IMR-90 (cell line): ENCODE measurements around the gene CAPSL. TPM values are rescaled to one million over a fixed set of nuclear protein-coding genes. Genes with fewer than 3 reads are reported as not detected.
A peak's percentile ranks its signal among the peaks of the same experiment; 100 is the strongest.

Source experiments
- ATAC-seq: fragments of 200-7000 bp; cut with Tn5 transposase; 2 replicates; pipeline ENCODE4 v1.9.1; 2020; ENCODE audit warnings: low read depth, mild to moderate bottlenecking, moderate library complexity
- BruUV-seq: library from RNA; stranded (reverse); fragments of 400-500 nt; replicated peaks from 2 replicates; lab custom pipeline; 2021; lab: Mats Ljungman, UMichigan
- CTCF ChIA-PET: fragments of 300-600 bp; formaldehyde crosslinking; extraction: SDS; loops from one replicate; lab custom pipeline; 2021; ENCODE audit warnings: antibody characterized with exemption; lab: Yijun Ruan, JAX
- POLR2A ChIA-PET: fragments of 300-600 bp; sonication (Branson Sonifier 250); formaldehyde crosslinking; loops from one replicate; lab custom pipeline; 2022; ENCODE audit warnings: antibody characterized with exemption; ENCODE audit not compliant: unreplicated experiment; lab: Charles Lee
- DNase-seq: peaks from one replicate; pipeline ENCODE4 v3.0.0; 2013
- H2AFZ ChIP-seq: replicated peaks from 2 replicates; pipeline ENCODE3; 2013; ENCODE audit warnings: low read length, mild to moderate bottlenecking; ENCODE audit not compliant: poor library complexity
- H2AK5ac ChIP-seq: 2 replicates; pipeline ENCODE4 v1.6.1; 2013; ENCODE audit warnings: low read depth, low read length, inconsistent platforms
- H2AK9ac ChIP-seq: replicated peaks from 2 replicates; pipeline ENCODE3; 2013; ENCODE audit warnings: mild to moderate bottlenecking, low read depth, low read length, moderate library complexity; ENCODE audit not compliant: poor library complexity
- H2BK120ac ChIP-seq: 2 replicates; pipeline ENCODE4 v1.6.1; 2013; ENCODE audit warnings: low read depth, low read length, inconsistent platforms
- H2BK15ac ChIP-seq: 3 replicates; pipeline ENCODE4 v1.6.1; 2013; ENCODE audit warnings: low read depth, low read length, inconsistent platforms
- H2BK20ac ChIP-seq: 2 replicates; pipeline ENCODE4 v1.6.1; 2013; ENCODE audit warnings: low read depth, mild to moderate bottlenecking, inconsistent platforms, low read length, moderate library complexity
- H2BK5ac ChIP-seq: 2 replicates; pipeline ENCODE4 v1.6.1; 2013; ENCODE audit warnings: mild to moderate bottlenecking, low read depth, low read length, inconsistent platforms; ENCODE audit not compliant: poor library complexity, severe bottlenecking
- H3K14ac ChIP-seq: replicated peaks from 2 replicates; pipeline ENCODE4 v1.6.1; 2013; ENCODE audit warnings: low read depth, low read length, inconsistent platforms
- H3K18ac ChIP-seq: 2 replicates; pipeline ENCODE4 v1.6.1; 2013; ENCODE audit warnings: low read depth, low read length, control low read depth
- H3K23ac ChIP-seq: 2 replicates; pipeline ENCODE4 v1.6.1; 2013; ENCODE audit warnings: low read depth, low read length, inconsistent platforms
- H3K27ac ChIP-seq: 2 replicates; pipeline ENCODE4 v1.5.1; 2013; ENCODE audit warnings: mild to moderate bottlenecking, control low read depth, low read length; ENCODE audit not compliant: insufficient read depth
- H3K27me3 ChIP-seq: 2 replicates; pipeline ENCODE4 v1.6.1; 2013; ENCODE audit warnings: low read length; ENCODE audit not compliant: control insufficient read depth, insufficient read depth
- H3K36me3 ChIP-seq: 2 replicates; pipeline ENCODE4 v1.6.1; 2013; ENCODE audit warnings: low read length, mixed read lengths; ENCODE audit not compliant: control insufficient read depth, insufficient read depth
- H3K4ac ChIP-seq: 2 replicates; pipeline ENCODE4 v1.6.1; 2013; ENCODE audit warnings: low read depth, low read length, inconsistent platforms
- H3K4me1 ChIP-seq: 2 replicates; pipeline ENCODE4 v1.6.1; 2013; ENCODE audit warnings: low read length, mixed read lengths; ENCODE audit not compliant: control insufficient read depth, insufficient read depth
- H3K4me2 ChIP-seq: 2 replicates; pipeline ENCODE4 v1.6.1; 2013; ENCODE audit warnings: low read depth, mild to moderate bottlenecking, control low read depth, low read length, moderate library complexity
- H3K4me3 ChIP-seq: 2 replicates; pipeline ENCODE4 v1.5.1; 2013; ENCODE audit warnings: low read depth, mild to moderate bottlenecking, control low read depth, low read length, moderate library complexity; ENCODE audit not compliant: insufficient read depth
- H3K56ac ChIP-seq: 2 replicates; pipeline ENCODE4 v1.6.1; 2013; ENCODE audit warnings: low read length, inconsistent platforms; ENCODE audit not compliant: insufficient read depth; ENCODE audit errors: extremely low read depth
- H3K79me1 ChIP-seq, 2 experiments: 2 replicates each; pipeline ENCODE4 v1.6.1; 2013; ENCODE audit warnings: low read length in 2 of 2, inconsistent platforms in 1 of 2, low read depth in 1 of 2
- H3K9ac ChIP-seq: 2 replicates; pipeline ENCODE4 v1.6.1; 2013; ENCODE audit warnings: low read depth, low read length, control low read depth
- H3K9me1 ChIP-seq: 2 replicates; pipeline ENCODE4 v1.6.1; 2013; ENCODE audit warnings: low read length, inconsistent platforms; ENCODE audit not compliant: insufficient read depth
- H3K9me3 ChIP-seq: 2 replicates; pipeline ENCODE4 v1.6.1; 2013; ENCODE audit warnings: low read length; ENCODE audit not compliant: control insufficient read depth, insufficient read depth
- H4K20me1 ChIP-seq: 2 replicates; pipeline ENCODE4 v1.6.1; 2013; ENCODE audit warnings: low read length, inconsistent platforms; ENCODE audit not compliant: insufficient read depth
- H4K5ac ChIP-seq: 2 replicates; pipeline ENCODE4 v1.6.1; 2013; ENCODE audit warnings: mild to moderate bottlenecking, low read depth, low read length, control low read depth
- H4K8ac ChIP-seq, 2 experiments: 2 replicates each; pipeline ENCODE4 v1.6.1; 2013; ENCODE audit warnings: low read depth in 2 of 2, low read length in 2 of 2, control low read depth in 1 of 2, inconsistent platforms in 1 of 2
- H4K91ac ChIP-seq: 2 replicates; pipeline ENCODE4 v1.6.1; 2013; ENCODE audit warnings: low read depth, low read length, inconsistent platforms; ENCODE audit not compliant: insufficient read depth
- BHLHE40 ChIP-seq: fragments of 150-350 bp; IDR thresholded peaks from 2 replicates; pipeline ENCODE4 v1.6.1; 2016; ENCODE audit warnings: mild to moderate bottlenecking, low read depth, low read length
- CEBPB ChIP-seq: IDR thresholded peaks from 2 replicates; pipeline ENCODE4 v1.6.1; 2012; ENCODE audit warnings: low read depth, low read length, improper control_type of control experiment
- CHD1 ChIP-seq: IDR thresholded peaks from 2 replicates; pipeline ENCODE4 v1.6.1; 2012; ENCODE audit warnings: low read depth, low read length, improper control_type of control experiment
- FOS ChIP-seq: fragments of 150-350 bp; IDR thresholded peaks from 2 replicates; pipeline ENCODE4 v1.6.1; 2016; ENCODE audit warnings: low read depth, low read length
- MAFK ChIP-seq: IDR thresholded peaks from 2 replicates; pipeline ENCODE4 v1.6.1; 2012; ENCODE audit warnings: low read depth, low read length, improper control_type of control experiment
- RAD21 ChIP-seq: IDR thresholded peaks from 2 replicates; pipeline ENCODE4 v1.6.1; 2012; ENCODE audit warnings: low read length, improper control_type of control experiment
- RCOR1 ChIP-seq: IDR thresholded peaks from 2 replicates; pipeline ENCODE4 v1.6.1; 2012; ENCODE audit warnings: mild to moderate bottlenecking, low read length, improper control_type of control experiment; ENCODE audit not compliant: insufficient replicate concordance
- RFX5 ChIP-seq: IDR thresholded peaks from 2 replicates; pipeline ENCODE4 v1.8.0; 2012; ENCODE audit warnings: low read depth, mild to moderate bottlenecking, low read length, moderate library complexity
- SMC3 ChIP-seq: fragments of 150-350 bp; IDR thresholded peaks from 2 replicates; pipeline ENCODE4 v1.6.1; 2016; ENCODE audit warnings: low read depth, mild to moderate bottlenecking, antibody characterized with exemption, low read length, moderate library complexity
- WGBS, 2 experiments: methylation state at CpG; one replicate each; pipeline versions ENCODE4 v1.1.5 to v1.1.7; 2013; ENCODE audit warnings: missing lambda C conversion rate in 2 of 2; ENCODE audit not compliant: insufficient read length in 1 of 2; ENCODE audit errors: extremely low coverage in 2 of 2; 5-methylcytosine and 5-hydroxymethylcytosine counted together
- dilution Hi-C: fragments of 300-500 bp; cut with HindIII; formaldehyde crosslinking; loops from one replicate; pipeline ENCODE4 v1.14.3; 2018; ENCODE audit warnings: low sequenced_read_pairs; ENCODE audit not compliant: unreplicated experiment
- in situ Hi-C: fragments of 300-500 bp; cut with MboI; formaldehyde crosslinking; loops from 3 replicates; pipeline ENCODE4 v1.14.3; 2019; ENCODE audit warnings: low sequenced_read_pairs, inconsistent platforms, mixed read lengths
- intact Hi-C: fragments of 100-400 bp; cut with micrococcal nuclease; formaldehyde crosslinking; loops from 2 replicates; pipeline ENCODE4 v1.10.0; 2022
- polyA plus RNA-seq, 3 experiments: library from polyadenylated mRNA; depleted of rRNA; stranded (reverse); fragments of >200 nt; gene quantifications; 2 replicates each; pipeline ENCODE4 v1.2.3, GENCODE V29; 2012; ENCODE audit warnings: low replicate concordance in 1 of 3
- total RNA-seq: library from RNA; depleted of rRNA; stranded (reverse); fragments of >200 nt; gene quantifications from 2 replicates; pipeline ENCODE4 v1.2.3, GENCODE V29; 2012
- TF ChIP-seq, protein P1 (sequence below): conservative IDR thresholded peaks from 2 replicates; pipeline ENCODE4 v1.5.1; 2012; ENCODE audit warnings: mild to moderate bottlenecking, low read depth, low read length, improper control_type of control experiment
- TF ChIP-seq, protein P2 (sequence below): fragments of 150-350 bp; IDR thresholded peaks from 2 replicates; pipeline ENCODE4 v1.6.1; 2016; ENCODE audit warnings: low read depth, mild to moderate bottlenecking, low read length, moderate library complexity, borderline replicate concordance
- TF ChIP-seq, protein P3 (sequence below): fragments of 150-350 bp; IDR thresholded peaks from 2 replicates; pipeline ENCODE4 v1.6.1; 2017; ENCODE audit warnings: mild to moderate bottlenecking, antibody characterized with exemption, low read length, low read depth

CAPSL gene
- total and polyA plus RNA-seq, 2 of the 4 experiments (the other 2 are of a cell fraction) = 0.09 TPM; not detected in 1

DNA sequence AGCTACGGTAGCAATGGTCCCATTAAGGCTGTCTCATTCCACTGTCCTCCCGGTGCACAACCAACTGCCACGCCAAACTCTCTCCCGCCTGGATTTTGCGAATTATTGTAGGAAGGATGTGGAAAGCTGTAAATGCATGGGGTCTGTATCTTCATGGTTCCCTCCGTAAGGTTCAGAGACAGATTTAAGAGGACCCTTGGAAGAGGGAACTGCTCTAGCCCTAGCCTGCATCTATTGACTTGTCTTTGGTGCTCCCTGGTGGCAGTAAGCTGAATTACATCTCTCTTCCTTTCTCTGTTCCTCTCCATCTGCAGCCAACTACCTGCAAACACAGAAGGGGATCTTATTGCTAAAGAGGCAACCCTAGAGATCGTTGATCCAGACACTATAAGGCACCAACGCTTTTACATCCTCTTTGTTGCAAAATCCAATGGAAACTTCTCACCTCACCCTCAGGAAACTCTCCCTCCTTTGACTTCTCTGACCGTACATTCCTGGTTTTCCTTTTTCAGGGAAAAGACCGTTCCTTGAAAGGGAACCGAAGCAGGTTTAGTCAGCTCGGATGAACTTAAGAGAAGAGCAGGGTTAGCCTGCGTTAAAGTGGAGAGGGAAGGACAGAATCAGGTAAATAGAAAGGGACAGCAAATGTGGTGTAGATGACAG, 11.9 kb downstream of the CAPSL start:
- H3K36me3 ChIP-seq = no peaks in the 10 kb centered on the region
- no peak overlapping the region for H3K9ac ChIP-seq
- CTCF ChIA-PET = interaction anchor here (1.0 to 2.9 kb wide), 7 partner anchors 68 to 839 kb away, joined by 3 to 24 read pairs (median 6); partner anchors contain the start of gene IL7R
- H4K5ac ChIP-seq = no peak overlapping the region
- no peak overlapping the region for H3K27ac ChIP-seq
- H3K4me1 ChIP-seq = peaks cover 3% of the 10 kb centered on the region; the same call in 1 of the 2 replicates
- H3K9me3 ChIP-seq = no peaks in the 10 kb centered on the region
- no peak overlapping the region for H3K56ac ChIP-seq
- no peak overlapping the region for H3K14ac ChIP-seq
- H3K4ac ChIP-seq = no peak overlapping the region
- no peaks in the 10 kb centered on the region for H3K9me1 ChIP-seq
- peak overlapping the region; percentile 62; the same call in 1 of the 2 replicates for H3K4me2 ChIP-seq
- DNase-seq (peak; percentile 50), ATAC-seq (peak; percentile 61)
- peak overlapping the region; percentile 68 for H2AFZ ChIP-seq
- no peak overlapping the region for H2AK9ac ChIP-seq
- no peak overlapping the region for H2BK20ac ChIP-seq
- POLR2A ChIA-PET = no interaction called here
- WGBS, 2 experiments = 0% methylated on average over 1 of the region's 13 CpGs; no CpG with 5 or more reads in 1 of the 2 experiments
- H3K79me1 ChIP-seq = no peaks in the 10 kb centered on the region
- no peak overlapping the region for H2AK5ac ChIP-seq
- BruUV-seq = no TSS peak
- TF ChIP-seq CEBPB (no peak), BHLHE40 (no peak), CHD1 (no peak), SMC3 (peak; percentile 81), RAD21 (peak; percentile 94), MAFK (no peak), RFX5 (no peak), RCOR1 (no peak), FOS (no peak)
- TF ChIP-seq, protein P1, sequence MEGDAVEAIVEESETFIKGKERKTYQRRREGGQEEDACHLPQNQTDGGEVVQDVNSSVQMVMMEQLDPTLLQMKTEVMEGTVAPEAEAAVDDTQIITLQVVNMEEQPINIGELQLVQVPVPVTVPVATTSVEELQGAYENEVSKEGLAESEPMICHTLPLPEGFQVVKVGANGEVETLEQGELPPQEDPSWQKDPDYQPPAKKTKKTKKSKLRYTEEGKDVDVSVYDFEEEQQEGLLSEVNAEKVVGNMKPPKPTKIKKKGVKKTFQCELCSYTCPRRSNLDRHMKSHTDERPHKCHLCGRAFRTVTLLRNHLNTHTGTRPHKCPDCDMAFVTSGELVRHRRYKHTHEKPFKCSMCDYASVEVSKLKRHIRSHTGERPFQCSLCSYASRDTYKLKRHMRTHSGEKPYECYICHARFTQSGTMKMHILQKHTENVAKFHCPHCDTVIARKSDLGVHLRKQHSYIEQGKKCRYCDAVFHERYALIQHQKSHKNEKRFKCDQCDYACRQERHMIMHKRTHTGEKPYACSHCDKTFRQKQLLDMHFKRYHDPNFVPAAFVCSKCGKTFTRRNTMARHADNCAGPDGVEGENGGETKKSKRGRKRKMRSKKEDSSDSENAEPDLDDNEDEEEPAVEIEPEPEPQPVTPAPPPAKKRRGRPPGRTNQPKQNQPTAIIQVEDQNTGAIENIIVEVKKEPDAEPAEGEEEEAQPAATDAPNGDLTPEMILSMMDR = peak; percentile 82
- TF ChIP-seq, protein P2, sequence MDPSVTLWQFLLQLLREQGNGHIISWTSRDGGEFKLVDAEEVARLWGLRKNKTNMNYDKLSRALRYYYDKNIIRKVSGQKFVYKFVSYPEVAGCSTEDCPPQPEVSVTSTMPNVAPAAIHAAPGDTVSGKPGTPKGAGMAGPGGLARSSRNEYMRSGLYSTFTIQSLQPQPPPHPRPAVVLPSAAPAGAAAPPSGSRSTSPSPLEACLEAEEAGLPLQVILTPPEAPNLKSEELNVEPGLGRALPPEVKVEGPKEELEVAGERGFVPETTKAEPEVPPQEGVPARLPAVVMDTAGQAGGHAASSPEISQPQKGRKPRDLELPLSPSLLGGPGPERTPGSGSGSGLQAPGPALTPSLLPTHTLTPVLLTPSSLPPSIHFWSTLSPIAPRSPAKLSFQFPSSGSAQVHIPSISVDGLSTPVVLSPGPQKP = no peak
- TF ChIP-seq, protein P3, sequence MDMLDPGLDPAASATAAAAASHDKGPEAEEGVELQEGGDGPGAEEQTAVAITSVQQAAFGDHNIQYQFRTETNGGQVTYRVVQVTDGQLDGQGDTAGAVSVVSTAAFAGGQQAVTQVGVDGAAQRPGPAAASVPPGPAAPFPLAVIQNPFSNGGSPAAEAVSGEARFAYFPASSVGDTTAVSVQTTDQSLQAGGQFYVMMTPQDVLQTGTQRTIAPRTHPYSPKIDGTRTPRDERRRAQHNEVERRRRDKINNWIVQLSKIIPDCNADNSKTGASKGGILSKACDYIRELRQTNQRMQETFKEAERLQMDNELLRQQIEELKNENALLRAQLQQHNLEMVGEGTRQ = no peak
- H3K18ac ChIP-seq = no peak overlapping the region
- H2BK120ac ChIP-seq = peak overlapping the region; percentile 28
- no peaks in the 10 kb centered on the region for H3K27me3 ChIP-seq
- no peaks in the 10 kb centered on the region for H4K20me1 ChIP-seq
- H3K23ac ChIP-seq = no peak overlapping the region; the same call in 1 of the 2 replicates
- no peak overlapping the region for H2BK5ac ChIP-seq
- dilution Hi-C loops (no loop called here), intact Hi-C loops (loop anchor here (1.0 to 10.0 kb wide), 8 partner anchors 149 to 1452 kb away; no protein-coding TSS in a partner anchor), in situ Hi-C loops (loop anchor here (10.0 kb wide), 1 partner anchor 312 kb away; the partner anchor contains the start of gene SPEF2)
- H2BK15ac ChIP-seq = no peak overlapping the region
- no peak overlapping the region for H3K4me3 ChIP-seq
- no peak overlapping the region for H4K8ac ChIP-seq
- H4K91ac ChIP-seq = 0 out of 2 replicates have a peak overlapping the region, but pooled peaks have one; percentile 1
